ENCODE measurements around the gene CRIP3. TPM values are rescaled to one million over a fixed set of nuclear protein-coding genes. Genes with fewer than 3 reads are reported as not detected.

CRIP3 gene
- total and polyA plus RNA-seq, 2 of the 8 experiments (the other 6 are each of a cell fraction or from before 2014, with no cell fraction given) = 34.0 to 46.3 TPM

DNA sequence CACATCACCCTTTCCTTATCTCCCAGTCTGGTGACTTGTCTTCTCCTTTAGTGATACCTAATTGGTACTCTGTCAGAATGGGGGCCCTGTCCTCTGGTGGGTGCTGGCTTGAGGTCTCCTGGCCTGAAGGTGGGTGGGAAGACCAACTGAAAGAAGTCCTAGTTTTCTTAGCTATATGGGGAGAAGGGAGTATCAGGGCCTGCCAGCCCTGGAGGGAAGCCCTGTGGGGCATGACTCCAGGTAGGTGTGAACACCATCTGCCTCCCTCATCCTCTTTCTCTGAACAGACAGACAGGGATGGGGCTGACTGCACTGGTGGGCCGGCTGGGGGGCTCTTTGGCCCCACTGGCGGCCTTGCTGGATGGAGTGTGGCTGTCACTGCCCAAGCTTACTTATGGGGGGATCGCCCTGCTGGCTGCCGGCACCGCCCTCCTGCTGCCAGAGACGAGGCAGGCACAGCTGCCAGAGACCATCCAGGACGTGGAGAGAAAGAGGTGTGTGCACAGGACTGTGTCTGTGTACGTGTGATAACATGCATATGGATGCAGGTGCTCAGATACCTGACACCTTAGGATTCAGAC, 4.8 kb downstream of the CRIP3 start:
- Histone ChIP-seq H3K36me3 (ENCODE audit: control insufficient read depth in 2 of 4, insufficient read depth in 4 of 4, low read length in 3 of 4) (peaks cover 0 to 5% (median 3%) of the 10 kb centered on the region in 4 experiments; a peak in 2 of 8 replicates), H2AK5ac (ENCODE audit: low read depth, low read length) (no peak overlapping the region), H2BK12ac (ENCODE audit: low read depth, low read length) (no peak overlapping the region), H2BK15ac (ENCODE audit: low read length) (no peak overlapping the region), H4K5ac (ENCODE audit: insufficient read length, low read depth, low read length) (no peak overlapping the region), H3K27ac (ENCODE audit: low read depth, low read length) (no peak overlapping the region), H3K4me3 (ENCODE audit: extremely low read depth in 1 of 4, insufficient read depth in 2 of 4, low read depth in 3 of 4, low read length in 4 of 4) (no peak overlapping the region), H3K27me3 (replicated peaks in 1 of 4; ENCODE audit: control insufficient read depth in 3 of 4, extremely low read depth in 1 of 4, insufficient read depth in 3 of 4, low read length in 3 of 4) (0 out of 7 replicates have a peak, but pooled peaks cover 0 to 2% (median 0%) of the 10 kb centered on the region in 4 experiments), H2AFZ (ENCODE audit: low read length) (no peak overlapping the region), H3K4me1 (replicated peaks in 1 of 4; ENCODE audit: control insufficient read depth in 3 of 4, insufficient read depth in 4 of 4, low read length in 3 of 4) (peaks cover 4 to 10% (median 8%) of the 10 kb centered on the region in 4 experiments), H3K23me2 (ENCODE audit: low read depth, low read length) (peaks cover 5% of the 10 kb centered on the region), H3K9ac (replicated peaks in 1 of 4; ENCODE audit: extremely low read depth in 1 of 4, low read depth in 3 of 4, low read length in 3 of 4) (no peak overlapping the region), H3K9me3 (ENCODE audit: insufficient read depth in 2 of 2, low read depth in 1 of 2, low read length in 1 of 2) (no peaks in the 10 kb centered on the region), H4K8ac (ENCODE audit: extremely low read depth, insufficient read depth, low read length) (no peak overlapping the region), H3K14ac (ENCODE audit: insufficient read length) (no peak overlapping the region), H3K23ac (ENCODE audit: insufficient read length) (no peak overlapping the region), H3K79me1 (ENCODE audit: low read depth, low read length) (no peaks in the 10 kb centered on the region), H3K18ac (ENCODE audit: extremely low read depth, low read length) (no peak overlapping the region), H4K20me1 (replicated peaks in 1 of 2; ENCODE audit: control insufficient read depth in 1 of 2, insufficient read depth in 2 of 2, low read length in 2 of 2) (no peaks in the 10 kb centered on the region), H3K79me2 (ENCODE audit: control insufficient read depth in 1 of 2, insufficient read depth in 2 of 2, low read length in 2 of 2) (no peaks in the 10 kb centered on the region), H3K4me2 (ENCODE audit: insufficient read depth in 1 of 2, low read depth in 2 of 2, low read length in 2 of 2) (no peak overlapping the region), H2BK5ac (ENCODE audit: low read depth, low read length) (no peak overlapping the region), H4K91ac (replicated peaks; ENCODE audit: insufficient read length, low read length) (no peak overlapping the region), H2BK20ac (ENCODE audit: low read length) (no peak overlapping the region), H2BK120ac (replicated peaks; ENCODE audit: low read depth, low read length) (no peak overlapping the region), H3K56ac (replicated peaks; ENCODE audit: insufficient read length, low read depth, low read length) (no peak overlapping the region), H3K4ac (replicated peaks; ENCODE audit: insufficient read length, low read depth, low read length) (no peak overlapping the region)
- CTCF ChIA-PET (ENCODE audit: partially characterized antibody) = interaction anchor here (0.6 to 1.3 kb wide), 4 partner anchors 17 to 52 kb away, joined by 3 to 4 read pairs (median 4); no protein-coding TSS in a partner anchor
- FAIRE-seq (no peak), DNase-seq (ENCODE audit: low read depth in 1 of 2, low spot score in 2 of 2) (no peak)
- POLR2A ChIA-PET (ENCODE audit: partially characterized antibody) = no interaction called here
- WGBS, 2 experiments (ENCODE audit: extremely low coverage in 1 of 2, insufficient coverage in 1 of 2, insufficient read length in 1 of 2, insufficient replicate concordance in 2 of 2, low coverage in 1 of 2, low lambda C conversion rate in 2 of 2, missing lambda C conversion rate in 1 of 2) = 88% methylated on average over 8 of the region's 8 CpGs; no CpG with 5 or more reads in 1 of the 2 experiments
- TF ChIP-seq KDM5A (IDR thresholded peaks at IDR 0.05; ENCODE audit: low read length) (no peak), BCL11A (IDR thresholded peaks at IDR 0.05; ENCODE audit: low read depth in 2 of 2, low read length in 2 of 2) (no peak), JUND (IDR thresholded peaks at IDR 0.05; ENCODE audit: low read length) (no peak), YY1 (IDR thresholded peaks at IDR 0.05; ENCODE audit: low read depth, low read length) (no peak), CTBP2 (IDR thresholded peaks at IDR 0.05; ENCODE audit: borderline replicate concordance, insufficient read depth, insufficient read length, low read length) (no peak), GTF2F1 (IDR thresholded peaks at IDR 0.05; ENCODE audit: borderline replicate concordance, low read depth, low read length) (no peak), SUZ12 (IDR thresholded peaks at IDR 0.05; ENCODE audit: low read length) (no peak), BACH1 (IDR thresholded peaks at IDR 0.05; ENCODE audit: low read length) (no peak), SRF (IDR thresholded peaks at IDR 0.05; ENCODE audit: low read depth, low read length) (no peak), SP2 (IDR thresholded peaks at IDR 0.05; ENCODE audit: low read length) (no peak), RBBP5 (IDR thresholded peaks at IDR 0.05; ENCODE audit: borderline replicate concordance, low read depth, low read length) (no peak), RNF2 (IDR thresholded peaks at IDR 0.05; ENCODE audit: borderline replicate concordance, low read depth, low read length, missing control alignments, poor library complexity, severe bottlenecking) (no peak), MAFK (IDR thresholded peaks at IDR 0.05; ENCODE audit: low read depth, low read length) (no peak), ASH2L (IDR thresholded peaks at IDR 0.05; ENCODE audit: low read length) (no peak)
